Suprapubic skin (tissue), 4 donors: ENCODE measurements around the gene MBOAT7. TPM values are rescaled to one million over a fixed set of nuclear protein-coding genes. Genes with fewer than 3 reads are reported as not detected.
"Not testable (repeated sequence)": the region's sequence is repeated elsewhere in the genome, so short reads cannot be mapped to it uniquely, and the experiment has no call there.

Source experiments
- DNase-seq, 2 donors: peaks; one replicate each; pipeline ENCODE4 v3.0.0-alpha.2; 2019; ENCODE audit warnings: low spot score in 2 of 2
- H3K27ac ChIP-seq: fragments of 200-600 bp; sonication (generic); one replicate; pipeline ENCODE4 v1.5.1; 2019
- H3K27me3 ChIP-seq: fragments of 200-600 bp; sonication (generic); one replicate; pipeline ENCODE4 v1.5.1; 2019
- H3K36me3 ChIP-seq: fragments of 200-600 bp; sonication (generic); one replicate; pipeline ENCODE4 v1.5.1; 2019
- H3K4me1 ChIP-seq: fragments of 200-600 bp; sonication (generic); one replicate; pipeline ENCODE4 v1.5.1; 2019
- H3K4me3 ChIP-seq: fragments of 200-600 bp; sonication (generic); one replicate; pipeline ENCODE4 v1.5.1; 2019; ENCODE audit warnings: mild to moderate bottlenecking
- H3K9me3 ChIP-seq: fragments of 200-600 bp; sonication (generic); one replicate; pipeline ENCODE4 v1.5.1; 2019
- EP300 ChIP-seq: sonication (generic); formaldehyde crosslinking; IDR thresholded peaks from one replicate; pipeline ENCODE4 v1.6.1; 2017; ENCODE audit warnings: antibody characterized with exemption
- POLR2A ChIP-seq, 2 donors: fragments of 450-650 bp; IDR thresholded peaks; one replicate each; pipeline ENCODE4 v1.6.1; 2017; ENCODE audit warnings: antibody characterized with exemption in 2 of 2, mild to moderate bottlenecking in 2 of 2, moderate library complexity in 2 of 2
- POLR2AphosphoS5 ChIP-seq, 3 donors: sonication (generic); formaldehyde crosslinking; IDR thresholded peaks; one replicate each; pipeline ENCODE4 v1.6.1; 2017; ENCODE audit warnings: antibody characterized with exemption in 3 of 3
- WGBS: methylation state at CpG from one replicate; pipeline ENCODE4 v1.1.5; 2018; 5-methylcytosine and 5-hydroxymethylcytosine counted together
- total RNA-seq, 4 donors: library from RNA; depleted of rRNA; stranded (reverse); fragments of >200 nt; gene quantifications; one replicate each; pipeline ENCODE4 v1.1.0, GENCODE V29; 2016
- TF ChIP-seq, protein P1 (sequence below), 2 donors: fragments of 200-600 bp in 1 of 2; fragments of 450-650 bp in 1 of 2; sonication (generic) in 1 of 2; IDR thresholded peaks; one replicate each; pipeline ENCODE4 v1.5.1; 2016 to 2019; ENCODE audit warnings: antibody characterized with exemption in 2 of 2, mild to moderate bottlenecking in 1 of 2, moderate library complexity in 1 of 2

The MBOAT7 gene
- 10 to 100 TPM; 54.7 to 96.5 (median 58.7) TPM for total RNA-seq

- peak in 1 of 2 donors; percentile 83 for DNase-seq
- 1% methylated on average over 23 of the region's 64 CpGs for WGBS
- peak within 1 kb of the TSS; percentile 98 for H3K27ac ChIP-seq
- H3K27me3 ChIP-seq: no peaks in the 10 kb centered on the region
- TF ChIP-seq, protein P1, sequence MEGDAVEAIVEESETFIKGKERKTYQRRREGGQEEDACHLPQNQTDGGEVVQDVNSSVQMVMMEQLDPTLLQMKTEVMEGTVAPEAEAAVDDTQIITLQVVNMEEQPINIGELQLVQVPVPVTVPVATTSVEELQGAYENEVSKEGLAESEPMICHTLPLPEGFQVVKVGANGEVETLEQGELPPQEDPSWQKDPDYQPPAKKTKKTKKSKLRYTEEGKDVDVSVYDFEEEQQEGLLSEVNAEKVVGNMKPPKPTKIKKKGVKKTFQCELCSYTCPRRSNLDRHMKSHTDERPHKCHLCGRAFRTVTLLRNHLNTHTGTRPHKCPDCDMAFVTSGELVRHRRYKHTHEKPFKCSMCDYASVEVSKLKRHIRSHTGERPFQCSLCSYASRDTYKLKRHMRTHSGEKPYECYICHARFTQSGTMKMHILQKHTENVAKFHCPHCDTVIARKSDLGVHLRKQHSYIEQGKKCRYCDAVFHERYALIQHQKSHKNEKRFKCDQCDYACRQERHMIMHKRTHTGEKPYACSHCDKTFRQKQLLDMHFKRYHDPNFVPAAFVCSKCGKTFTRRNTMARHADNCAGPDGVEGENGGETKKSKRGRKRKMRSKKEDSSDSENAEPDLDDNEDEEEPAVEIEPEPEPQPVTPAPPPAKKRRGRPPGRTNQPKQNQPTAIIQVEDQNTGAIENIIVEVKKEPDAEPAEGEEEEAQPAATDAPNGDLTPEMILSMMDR (IDR thresholded peaks at IDR 0.05): peak in 1 of 2 donors; percentile 14
- no peak for TF ChIP-seq EP300
- peaks cover 30% of the 10 kb centered on the region for H3K4me1 ChIP-seq
- no peaks in the 10 kb centered on the region for H3K9me3 ChIP-seq
- H3K4me3 ChIP-seq: peak within 1 kb of the TSS; percentile 68
- peaks cover 23% of the 10 kb centered on the region for H3K36me3 ChIP-seq
Measured at GRCh38 chr19:54189145-54189734, at the start of gene MBOAT7. Gene MBOAT7 (minus strand): TSS chr19:54189580. CDS start chr19:54188508, 1,072 bp downstream.

GRCh38 chr19:54233941-54234340 lies 44.6 kb upstream of the MBOAT7 start:
- Histone ChIP-seq H3K9me3 (no peaks in the 10 kb centered on the region), H3K4me1 (no peaks in the 10 kb centered on the region), H3K4me3 (no peak overlapping the region), H3K27ac (no peak overlapping the region), H3K27me3 (peaks cover 17% of the 10 kb centered on the region), H3K36me3 (no peaks in the 10 kb centered on the region)
- peak in 1 of 2 donors; percentile 31 for DNase-seq
- 94% methylated on average over 4 of the region's 5 CpGs for WGBS
- TF ChIP-seq, protein P1 (IDR thresholded peaks at IDR 0.05): no peak
- TF ChIP-seq POLR2A (IDR thresholded peaks at IDR 0.05) (no peak), POLR2AphosphoS5 (IDR thresholded peaks at IDR 0.05) (no peak), EP300 (no peak)

DNA sequence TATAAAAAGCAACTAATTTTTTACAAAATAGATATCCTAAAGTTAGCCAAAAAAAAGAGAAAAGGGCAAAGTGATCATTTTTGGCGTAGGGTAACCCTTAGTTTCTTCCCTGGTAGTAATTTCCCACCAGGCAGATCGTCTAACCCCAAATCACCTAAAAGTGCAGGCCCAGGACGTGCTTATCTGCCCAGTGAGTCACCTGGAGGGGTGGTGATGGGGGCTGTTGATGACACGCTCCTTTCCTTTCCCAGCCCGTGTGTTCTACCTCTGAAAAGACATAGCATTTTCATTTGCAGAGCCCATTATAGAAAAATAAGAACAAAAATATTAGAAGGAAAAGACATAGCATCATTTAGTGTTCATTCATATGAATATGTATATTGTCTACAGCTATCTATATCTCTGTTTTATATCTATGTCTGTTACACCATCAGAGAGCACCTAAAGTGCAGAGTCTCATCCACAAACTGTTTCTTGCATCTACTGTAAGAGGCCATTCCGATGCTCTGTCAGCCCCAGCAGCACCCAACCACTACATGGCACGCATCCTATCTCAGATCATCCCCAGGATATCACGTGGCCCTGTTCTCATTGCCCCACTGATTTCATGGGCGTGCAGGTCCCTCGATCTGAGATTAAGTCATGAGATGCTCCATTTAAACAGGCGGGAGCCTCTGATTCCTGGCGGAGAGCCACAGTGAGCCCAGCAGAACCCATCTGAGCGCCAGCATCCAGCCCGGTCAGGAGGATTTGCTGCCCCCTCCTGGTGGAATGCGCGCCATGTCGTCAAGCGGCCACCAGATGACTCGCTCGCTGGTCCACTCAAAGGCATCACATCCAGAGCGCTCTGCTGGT lies 41.9 kb upstream of the MBOAT7 start:
- H3K4me3 ChIP-seq: no peak overlapping the region
- 20% methylated on average over 21 of the region's 21 CpGs for WGBS
- H3K9me3 ChIP-seq: no peaks in the 10 kb centered on the region
- H3K27ac ChIP-seq: no peak overlapping the region
- H3K36me3 ChIP-seq: no peaks in the 10 kb centered on the region
- TF ChIP-seq, protein P1 (IDR thresholded peaks at IDR 0.05): peak; percentile 75 to 89
- TF ChIP-seq EP300: no peak
- H3K27me3 ChIP-seq: peaks cover 17% of the 10 kb centered on the region
- peak; percentile 89 to 90 for DNase-seq
- H3K4me1 ChIP-seq: no peaks in the 10 kb centered on the region

GRCh38 chr19:54230031-54230430 lies 40.7 kb upstream of the MBOAT7 start:
- peak in 1 of 2 donors; percentile 61 for DNase-seq
- Histone ChIP-seq H3K4me1 (no peaks in the 10 kb centered on the region), H3K27me3 (peaks cover 17% of the 10 kb centered on the region), H3K27ac (no peak overlapping the region), H3K4me3 (no peak overlapping the region), H3K36me3 (no peaks in the 10 kb centered on the region), H3K9me3 (no peaks in the 10 kb centered on the region)
- WGBS: 82% methylated on average over 7 of the region's 7 CpGs
- no peak for TF ChIP-seq EP300
- TF ChIP-seq, protein P1 (IDR thresholded peaks at IDR 0.05): no peak
- TF ChIP-seq POLR2A (IDR thresholded peaks at IDR 0.05): no peak
- no peak for TF ChIP-seq POLR2AphosphoS5 (IDR thresholded peaks at IDR 0.05)

DNA sequence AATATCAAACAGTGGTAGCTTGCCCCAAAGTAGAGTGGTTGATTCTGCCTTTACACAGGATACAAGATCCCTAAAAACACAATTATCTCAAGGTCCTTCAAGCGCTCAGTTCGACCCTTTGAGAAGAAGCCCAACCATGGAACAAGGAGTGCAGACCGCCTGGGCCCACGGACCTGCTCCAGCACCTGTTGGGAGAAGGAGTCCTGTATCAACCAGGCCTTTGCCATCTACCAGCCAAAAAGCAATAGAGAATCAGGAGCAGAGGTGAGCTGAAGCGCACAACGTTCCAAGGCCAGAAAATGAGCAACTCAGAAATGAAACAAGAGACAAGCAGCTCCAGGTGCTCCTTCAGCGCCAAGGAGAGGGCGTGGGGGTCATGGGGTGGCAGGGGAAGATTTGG lies 39.8 kb upstream of the MBOAT7 start:
- DNase-seq: peak in 1 of 2 donors; percentile 52
- no peak for TF ChIP-seq POLR2AphosphoS5 (IDR thresholded peaks at IDR 0.05)
- TF ChIP-seq EP300: no peak
- TF ChIP-seq POLR2A (IDR thresholded peaks at IDR 0.05): no peak
- TF ChIP-seq, protein P1 (IDR thresholded peaks at IDR 0.05): no peak
- no peaks in the 10 kb centered on the region for H3K36me3 ChIP-seq
- no peak overlapping the region for H3K27ac ChIP-seq
- H3K4me3 ChIP-seq: no peak overlapping the region
- H3K4me1 ChIP-seq: no peaks in the 10 kb centered on the region
- peaks cover 17% of the 10 kb centered on the region for H3K27me3 ChIP-seq
- no peaks in the 10 kb centered on the region for H3K9me3 ChIP-seq
- WGBS: 91% methylated on average over 8 of the region's 8 CpGs

- DNase-seq: peak in 1 of 2 donors; percentile 40
Measured at GRCh38 chr19:54224619-54225018, 35.2 kb upstream of the MBOAT7 start.

GRCh38 chr19:54223937-54224281 lies 34.5 kb upstream of the MBOAT7 start:
- WGBS: 44% methylated on average over 5 of the region's 5 CpGs
- H3K27me3 ChIP-seq: peaks cover 21% of the 10 kb centered on the region
- not testable (repeated sequence) for H3K4me3 ChIP-seq, H3K27ac ChIP-seq, H3K36me3 ChIP-seq, H3K9me3 ChIP-seq, H3K4me1 ChIP-seq
- peak in 1 of 2 donors; percentile 70 for DNase-seq

More at GRCh38 chr19:54224619-54225018, 35.2 kb upstream of the MBOAT7 start:
- peaks cover 21% of the 10 kb centered on the region for H3K27me3 ChIP-seq
- H3K36me3 ChIP-seq, H3K4me1 ChIP-seq, H3K4me3 ChIP-seq, H3K27ac ChIP-seq, H3K9me3 ChIP-seq: not testable (repeated sequence)
- 77% methylated on average over 9 of the region's 10 CpGs for WGBS
